Esophagus muscularis mucosa (tissue), 4 donors: Measurements from ENCODE around the gene INSR. TPM values are rescaled to one million over a fixed set of nuclear protein-coding genes. Genes with fewer than 3 reads are reported as not detected.

ENCODE experiments used
- DNase-seq: peaks from one replicate; pipeline ENCODE4 v3.0.0-alpha.2; 2017; ENCODE audit errors: extremely low spot score
- H3K27ac ChIP-seq, 4 donors: fragments of 200-600 bp; sonication (generic); replicated peaks in 1 of 4; 1 replicate in 3 of 4; 2 replicates in 1 of 4; pipeline ENCODE4 v1.5.1; 2016 to 2019; ENCODE audit warnings: mild to moderate bottlenecking in 1 of 4
- H3K27me3 ChIP-seq, 4 donors: fragments of 200-600 bp; sonication (generic); one replicate each; pipeline versions ENCODE4 v1.5.1 to v1.6.0; 2016 to 2019
- H3K36me3 ChIP-seq, 4 donors: fragments of 200-600 bp; sonication (generic); one replicate each; pipeline ENCODE4 v1.5.1; 2016 to 2019
- H3K4me1 ChIP-seq, 4 donors: fragments of 200-600 bp; sonication (generic); one replicate each; pipeline ENCODE4 v1.5.1; 2016 to 2019
- H3K4me3 ChIP-seq, 4 donors: fragments of 200-600 bp; sonication (generic); 1 replicate in 2 of 4; 2 replicates in 2 of 4; pipeline ENCODE4 v1.5.1; 2016 to 2019; ENCODE audit warnings: mild to moderate bottlenecking in 4 of 4, moderate library complexity in 1 of 4
- H3K9me3 ChIP-seq, 4 donors: fragments of 200-600 bp; sonication (generic); 1 replicate in 3 of 4; 2 replicates in 1 of 4; pipeline ENCODE4 v1.5.1; 2016 to 2019
- CTCF ChIP-seq, 3 experiments: fragments of 200-600 bp in 2 of 3; fragments of 450-650 bp in 1 of 3; sonication (generic) in 2 of 3; IDR thresholded peaks; one replicate each; pipeline ENCODE4 v1.5.1; 2017 to 2019; ENCODE audit warnings: antibody characterized with exemption in 3 of 3, mild to moderate bottlenecking in 2 of 3, moderate library complexity in 1 of 3
- EP300 ChIP-seq: sonication (generic); formaldehyde crosslinking; IDR thresholded peaks from one replicate; pipeline ENCODE4 v1.6.1; 2017; ENCODE audit warnings: antibody characterized with exemption
- POLR2A ChIP-seq: fragments of 450-650 bp; IDR thresholded peaks from one replicate; pipeline ENCODE4 v1.6.1; 2017; ENCODE audit warnings: antibody characterized with exemption, moderate library complexity, mild to moderate bottlenecking, low read depth
- POLR2AphosphoS5 ChIP-seq, 2 donors: sonication (generic); formaldehyde crosslinking; IDR thresholded peaks; one replicate each; pipeline ENCODE4 v1.6.1; 2017; ENCODE audit warnings: antibody characterized with exemption in 2 of 2
- WGBS: methylation state at CpG from one replicate; pipeline ENCODE4 v1.1.5; 2018; 5-methylcytosine and 5-hydroxymethylcytosine counted together
- intact Hi-C: fragments of 100-400 bp; cut with DNase I; formaldehyde crosslinking; loops from one replicate; pipeline ENCODE4 v1.15.1; 2023
- total RNA-seq, 4 donors: library from RNA; depleted of rRNA; stranded (reverse); fragments of >200 nt; gene quantifications; one replicate each; pipeline versions ENCODE4 v1.1.0 to v1.2.1, GENCODE V29; 2016

INSR gene
- total RNA-seq, 4 donors from 2014 or later = 72.3 to 143 (median 92.5) TPM

DNA sequence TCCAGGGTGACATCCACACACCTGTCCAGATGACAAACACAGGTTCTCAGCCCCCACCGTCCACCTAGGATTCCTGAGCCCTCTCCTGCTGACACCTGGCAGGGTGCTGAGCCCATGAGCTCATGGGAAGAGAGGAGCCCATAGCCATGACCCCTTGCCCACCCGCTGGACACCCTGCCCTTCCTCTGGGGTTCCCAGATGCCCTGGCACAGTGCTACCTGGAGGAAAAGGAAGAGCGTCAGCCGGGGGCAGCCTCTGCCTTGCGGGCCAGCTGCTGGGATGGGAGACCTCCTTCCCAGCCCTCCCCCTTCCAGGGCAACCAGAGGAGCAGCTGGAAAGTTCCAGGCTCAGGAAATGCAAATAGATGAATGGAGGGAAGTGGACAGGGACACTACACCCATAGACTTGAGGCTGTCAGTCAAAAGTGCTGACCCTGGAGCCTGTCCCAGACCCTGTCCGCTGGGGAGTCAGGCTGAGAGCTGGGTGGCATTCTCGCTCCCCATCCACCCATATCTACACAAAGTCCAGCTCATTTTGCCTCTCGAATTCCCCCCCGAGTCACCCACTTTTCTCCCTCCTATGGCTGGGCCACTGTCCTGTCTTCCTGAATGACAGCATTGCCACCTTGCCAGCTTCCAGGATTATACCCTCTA lies 42.2 kb upstream of the INSR start:
- Histone ChIP-seq H3K4me3 (no peak overlapping the region), H3K36me3 (no peaks in the 10 kb centered on the region), H3K27ac (no peak overlapping the region), H3K9me3 (no peaks in the 10 kb centered on the region), H3K27me3 (no peaks in the 10 kb centered on the region), H3K4me1 (peaks cover 0 to 12% (median 6%) of the 10 kb centered on the region in 4 donors)
- WGBS = 83% methylated on average over 8 of the region's 9 CpGs
- no peak for TF ChIP-seq EP300
- TF ChIP-seq POLR2A = no peak
- no peak for TF ChIP-seq CTCF (IDR thresholded peaks at IDR 0.05)
- TF ChIP-seq POLR2AphosphoS5 (IDR thresholded peaks at IDR 0.05) = no peak
- no peak for DNase-seq
- intact Hi-C loops = no loop called here

DNA sequence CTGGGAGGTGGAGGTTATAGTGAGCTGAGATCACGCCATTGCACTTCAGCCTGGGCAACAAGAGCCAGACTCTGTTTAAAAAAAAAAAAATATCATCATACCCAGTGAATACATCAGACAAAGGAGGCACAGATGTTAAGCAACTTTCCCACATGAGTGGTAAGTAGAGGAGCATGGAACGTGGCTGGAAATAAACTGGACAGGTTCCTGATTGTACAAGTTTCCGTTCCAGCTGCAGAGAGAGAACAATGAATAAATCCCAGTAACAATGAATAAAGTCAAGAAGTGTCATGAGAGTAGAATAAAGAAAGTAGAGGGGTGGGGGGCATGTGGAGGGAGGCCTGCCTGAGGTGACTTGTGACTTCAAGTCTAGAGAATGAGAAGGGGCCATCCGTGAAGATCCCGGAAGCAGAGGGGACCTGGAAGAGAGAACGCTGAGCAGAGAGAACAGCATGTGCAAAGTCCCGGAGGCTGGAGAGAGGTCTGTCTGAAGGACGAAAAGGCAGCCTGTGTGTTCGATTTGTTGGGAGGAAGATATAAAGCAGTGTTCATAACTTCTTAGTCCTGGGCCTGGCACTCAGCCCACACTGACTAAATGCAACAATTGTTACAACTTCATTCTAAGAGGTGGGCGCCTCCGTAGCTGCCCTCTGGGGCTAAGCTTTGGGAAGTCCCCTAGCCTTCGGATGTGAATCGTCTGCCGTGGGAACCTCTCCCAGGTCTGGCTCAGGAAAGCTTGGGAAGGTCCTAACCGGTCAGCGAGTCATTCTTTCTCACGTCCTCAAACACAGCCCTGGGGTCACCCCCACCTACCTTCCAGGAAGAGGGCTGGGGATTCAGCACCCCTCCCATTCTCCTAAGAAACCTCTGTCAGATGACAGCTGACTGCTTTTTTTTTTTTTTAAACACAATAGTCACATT lies 39.2 kb upstream of the INSR start:
- WGBS = 60% methylated on average over 17 of the region's 17 CpGs
- intact Hi-C loops = no loop called here
- DNase-seq = no peak

GRCh38 chr19:7331446-7331845 lies 37.2 kb upstream of the INSR start:
- no peaks in the 10 kb centered on the region for H3K27me3 ChIP-seq
- intact Hi-C loops = no loop called here
- no peak overlapping the region for H3K4me3 ChIP-seq
- H3K4me1 ChIP-seq = peaks cover 0 to 2% (median under 1%) of the 10 kb centered on the region in 4 donors
- no peak overlapping the region for H3K27ac ChIP-seq
- DNase-seq = no peak
- no peak for TF ChIP-seq POLR2A
- TF ChIP-seq CTCF (IDR thresholded peaks at IDR 0.05) = no peak
- no peak for TF ChIP-seq POLR2AphosphoS5 (IDR thresholded peaks at IDR 0.05)
- no peak for TF ChIP-seq EP300
- 79% methylated on average over 4 of the region's 4 CpGs for WGBS
- no peaks in the 10 kb centered on the region for H3K36me3 ChIP-seq
- H3K9me3 ChIP-seq = no peaks in the 10 kb centered on the region

More for the DNA sequence above, 39.2 kb upstream of the INSR start:
- H3K36me3 ChIP-seq = no peaks in the 10 kb centered on the region
- H3K4me1 ChIP-seq = peaks cover 0 to 12% (median 2%) of the 10 kb centered on the region in 4 donors
- no peaks in the 10 kb centered on the region for H3K9me3 ChIP-seq
- no peak for TF ChIP-seq POLR2A
- no peak for TF ChIP-seq CTCF (IDR thresholded peaks at IDR 0.05)
- TF ChIP-seq EP300 = no peak
- TF ChIP-seq POLR2AphosphoS5 (IDR thresholded peaks at IDR 0.05) = no peak
- H3K4me3 ChIP-seq = no peak overlapping the region
- no peaks in the 10 kb centered on the region for H3K27me3 ChIP-seq
- H3K27ac ChIP-seq = peak overlapping the region in 1 of 4 donors; percentile 15

DNA sequence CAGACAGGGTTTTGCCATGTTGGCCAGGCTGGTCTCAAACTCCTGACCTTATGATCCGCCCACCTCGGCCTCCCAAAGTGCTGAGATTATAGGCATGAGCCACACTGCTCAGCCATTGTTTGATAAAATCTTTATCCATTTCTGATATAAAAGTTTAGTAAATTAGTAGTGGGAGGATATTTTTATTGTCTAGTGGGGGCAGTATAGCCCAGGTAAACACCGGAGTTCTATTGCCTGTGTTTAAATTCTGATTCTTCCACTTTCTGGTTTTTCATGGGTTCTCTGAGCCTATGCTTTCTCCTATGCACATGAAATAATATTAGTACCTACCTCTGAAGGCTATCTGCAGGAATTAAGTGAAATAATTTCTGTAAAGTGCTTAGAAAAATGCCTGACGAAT lies 34.4 kb upstream of the INSR start:
- DNase-seq = no peak
- 89% methylated on average over 4 of the region's 4 CpGs for WGBS
- Histone ChIP-seq H3K4me3 (no peak overlapping the region), H3K4me1 (no peaks in the 10 kb centered on the region), H3K27ac (no peak overlapping the region), H3K9me3 (peaks cover 0 to 4% (median 0%) of the 10 kb centered on the region in 4 donors), H3K27me3 (no peaks in the 10 kb centered on the region), H3K36me3 (no peaks in the 10 kb centered on the region)
- intact Hi-C loops = no loop called here
- TF ChIP-seq CTCF (IDR thresholded peaks at IDR 0.05) (no peak), POLR2AphosphoS5 (IDR thresholded peaks at IDR 0.05) (no peak), POLR2A (no peak), EP300 (no peak)
